LNCaP clone FGC (cell line): ENCODE measurements around the gene SP8.
A peak's percentile ranks its signal among the peaks of the same experiment; 100 is the strongest.
"Not testable (repeated sequence)": the region's sequence is repeated elsewhere in the genome, so short reads cannot be mapped to it uniquely, and the experiment has no call there.

Experiments
- DNase-seq: peaks from one replicate; pipeline ENCODE4 v3.0.0-alpha.2; 2011; ENCODE audit warnings: low read depth
- H3K4me3 ChIP-seq: 2 replicates; pipeline ENCODE4 v1.5.1; 2011; ENCODE audit warnings: mild to moderate bottlenecking, low read depth, low read length, control low read depth
- TF ChIP-seq, protein P1 (sequence below): IDR thresholded peaks from 2 replicates; pipeline ENCODE4 v1.5.1; 2012; ENCODE audit warnings: mild to moderate bottlenecking; ENCODE audit not compliant: control insufficient read depth, insufficient read depth; ENCODE audit errors: extremely low read depth

The SP8 gene

DNA sequence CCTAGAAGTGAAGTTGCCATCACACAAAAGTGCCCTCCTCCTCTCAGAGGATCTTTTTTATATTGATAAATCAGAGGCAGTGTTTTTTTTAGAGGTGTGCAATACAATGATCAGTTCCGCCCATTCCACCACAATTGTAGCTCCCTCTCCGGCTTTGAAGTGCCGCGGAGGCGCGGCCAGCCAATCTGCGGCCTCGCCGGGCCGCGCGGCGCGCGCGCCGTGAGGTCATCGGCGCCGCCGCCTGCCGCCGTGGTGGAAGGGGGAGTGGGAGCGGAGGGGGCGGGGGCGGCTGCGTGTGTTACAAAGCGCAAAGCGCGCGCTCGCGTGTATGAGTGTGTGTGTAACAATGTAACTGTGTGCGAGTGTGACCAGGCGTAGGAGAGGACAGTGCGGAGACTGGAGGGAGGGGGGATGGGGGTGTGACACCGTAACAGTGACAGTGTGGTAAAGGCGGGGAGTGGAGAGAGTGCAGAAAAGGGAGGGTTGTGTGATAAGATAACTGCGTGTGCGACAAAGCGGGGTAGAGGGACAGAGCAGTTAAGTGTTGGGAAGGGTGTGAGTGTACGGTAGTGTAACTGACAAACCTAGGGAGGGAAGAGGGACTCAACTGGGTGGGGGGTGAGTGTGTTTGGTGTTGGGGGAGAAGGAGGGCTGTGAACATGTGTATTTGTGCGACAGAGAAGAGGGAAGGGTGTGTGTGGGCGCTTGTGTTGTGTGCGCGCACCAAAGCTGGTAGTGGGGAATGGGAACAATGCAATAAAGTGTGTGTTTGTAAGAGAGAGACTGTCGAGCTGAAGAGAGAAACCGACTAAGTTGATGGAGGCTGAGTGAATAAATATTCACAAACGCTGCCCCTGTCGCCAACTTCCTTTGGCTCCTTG is at the start of gene SP8:
SP8 (minus strand) TSS at position 108 of the 881 bp plus-strand sequence; CDS start at position 20, 88 bp downstream.
- H3K4me3 ChIP-seq: peak within 1 kb of the TSS; percentile 57
- DNase-seq: no peak
- TF ChIP-seq, protein P1, sequence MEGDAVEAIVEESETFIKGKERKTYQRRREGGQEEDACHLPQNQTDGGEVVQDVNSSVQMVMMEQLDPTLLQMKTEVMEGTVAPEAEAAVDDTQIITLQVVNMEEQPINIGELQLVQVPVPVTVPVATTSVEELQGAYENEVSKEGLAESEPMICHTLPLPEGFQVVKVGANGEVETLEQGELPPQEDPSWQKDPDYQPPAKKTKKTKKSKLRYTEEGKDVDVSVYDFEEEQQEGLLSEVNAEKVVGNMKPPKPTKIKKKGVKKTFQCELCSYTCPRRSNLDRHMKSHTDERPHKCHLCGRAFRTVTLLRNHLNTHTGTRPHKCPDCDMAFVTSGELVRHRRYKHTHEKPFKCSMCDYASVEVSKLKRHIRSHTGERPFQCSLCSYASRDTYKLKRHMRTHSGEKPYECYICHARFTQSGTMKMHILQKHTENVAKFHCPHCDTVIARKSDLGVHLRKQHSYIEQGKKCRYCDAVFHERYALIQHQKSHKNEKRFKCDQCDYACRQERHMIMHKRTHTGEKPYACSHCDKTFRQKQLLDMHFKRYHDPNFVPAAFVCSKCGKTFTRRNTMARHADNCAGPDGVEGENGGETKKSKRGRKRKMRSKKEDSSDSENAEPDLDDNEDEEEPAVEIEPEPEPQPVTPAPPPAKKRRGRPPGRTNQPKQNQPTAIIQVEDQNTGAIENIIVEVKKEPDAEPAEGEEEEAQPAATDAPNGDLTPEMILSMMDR: no peak

DNA sequence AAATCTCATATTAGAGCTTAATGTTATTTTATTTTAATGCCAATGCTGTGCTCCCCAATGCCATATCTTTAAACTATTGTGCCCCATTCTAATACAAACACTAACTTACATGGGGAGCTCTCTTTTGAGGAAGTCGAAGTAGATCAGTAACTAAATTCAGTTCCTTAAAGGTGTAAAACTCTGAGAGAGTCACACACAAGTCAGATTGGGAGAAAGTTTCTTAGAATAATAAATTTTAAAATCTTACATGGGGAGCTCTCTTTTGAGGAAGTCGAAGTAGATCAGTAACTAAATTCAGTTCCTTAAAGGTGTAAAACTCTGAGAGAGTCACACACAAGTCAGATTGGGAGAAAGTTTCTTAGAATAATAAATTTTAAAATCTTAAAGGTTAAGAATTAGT is 49.7 kb upstream of the SP8 start:
- not testable (repeated sequence) for H3K4me3 ChIP-seq, DNase-seq

GRCh38 chr7:20835111-20835750 is 48.5 kb upstream of the SP8 start:
- DNase-seq: no peak
- TF ChIP-seq, protein P1: no peak
- no peak overlapping the region for H3K4me3 ChIP-seq

DNA sequence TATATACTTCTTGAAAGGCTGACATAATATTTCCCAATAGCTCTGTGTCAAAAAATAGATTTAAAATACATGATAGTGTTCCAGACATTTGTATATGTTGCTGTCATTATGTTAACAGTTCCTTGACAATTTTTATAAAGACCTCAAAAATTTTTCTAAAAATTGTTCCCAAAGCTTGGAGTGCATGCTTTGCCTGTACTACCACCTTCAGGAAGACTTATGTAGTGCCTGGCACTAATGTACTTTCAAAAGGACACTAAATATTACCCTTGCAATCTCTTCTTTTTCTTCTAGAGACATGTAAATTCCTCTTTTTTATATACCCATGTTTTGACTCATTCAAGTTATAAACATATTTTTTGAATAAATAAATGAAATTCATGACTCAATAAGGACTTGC is 48.0 kb upstream of the SP8 start:
- no peak for DNase-seq
- TF ChIP-seq, protein P1: peak; percentile 43
- no peak overlapping the region for H3K4me3 ChIP-seq

DNA sequence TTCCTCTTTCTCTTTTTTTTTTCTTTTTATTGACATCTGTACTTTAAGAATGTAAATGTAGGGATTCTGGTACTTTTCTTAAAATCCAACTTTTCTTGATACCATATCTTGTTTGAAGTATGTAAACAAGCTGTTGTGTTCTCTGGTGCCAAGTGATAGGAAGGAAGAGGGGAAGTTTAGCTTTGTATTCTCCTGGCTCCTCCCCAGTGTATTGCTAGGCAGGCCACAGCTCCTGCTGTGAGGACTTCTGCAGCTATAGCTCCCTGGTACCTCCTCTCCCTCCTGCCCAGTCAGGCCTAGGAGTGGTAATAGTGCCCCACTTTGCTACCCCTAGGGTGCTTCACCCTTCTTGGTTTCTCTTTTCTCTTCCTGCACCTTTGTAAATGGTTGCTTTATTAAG is 45.3 kb upstream of the SP8 start:
- H3K4me3 ChIP-seq: no peak overlapping the region
- TF ChIP-seq, protein P1: no peak
- no peak for DNase-seq

DNA sequence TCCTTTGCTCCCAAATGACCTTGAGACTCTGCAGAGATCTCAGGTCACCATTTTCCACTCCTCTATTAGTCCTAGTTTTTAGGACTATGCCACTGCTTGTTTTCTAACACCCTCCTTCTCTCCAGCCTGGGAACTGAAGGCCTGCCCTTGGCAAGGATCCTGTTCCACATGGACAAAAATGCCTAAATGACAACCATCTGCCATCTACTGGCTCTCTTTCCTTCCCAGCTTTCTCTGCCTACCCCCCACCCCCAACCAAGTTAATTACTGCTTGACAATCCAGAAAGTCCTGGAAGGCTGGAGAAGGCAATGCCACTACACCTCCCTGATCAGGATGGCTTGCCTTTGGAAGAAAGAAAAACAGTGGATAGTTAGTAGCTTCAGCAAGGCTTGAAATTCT is 44.8 kb upstream of the SP8 start:
- H3K4me3 ChIP-seq: no peak overlapping the region
- TF ChIP-seq, protein P1: no peak
- no peak for DNase-seq

GRCh38 chr7:20828947-20829346 is 42.3 kb upstream of the SP8 start:
- DNase-seq: no peak
- TF ChIP-seq, protein P1: no peak

More at GRCh38 chr7:20828947-20829346, 42.3 kb upstream of the SP8 start:
- H3K4me3 ChIP-seq: no peak overlapping the region
